Panc1 (cell line): Measurements from ENCODE around the gene AHCTF1. TPM values are rescaled to one million over a fixed set of nuclear protein-coding genes. Genes with fewer than 3 reads are reported as not detected.

Experiments
- ATAC-seq: fragments of 200-7000 bp; cut with Tn5 transposase; 2 replicates; pipeline ENCODE4 v1.9.1; 2020; ENCODE audit warnings: mild to moderate bottlenecking, moderate library complexity
- BruUV-seq: library from RNA; stranded (reverse); fragments of 400-500 nt; replicated peaks from 2 replicates; lab custom pipeline; 2021; lab: Mats Ljungman, UMichigan
- CTCF ChIA-PET: fragments of 300-600 bp; sonication (Branson Sonifier 250); formaldehyde crosslinking; loops from one replicate; lab custom pipeline; 2022; ENCODE audit warnings: antibody characterized with exemption; lab: Charles Lee
- POLR2A ChIA-PET: fragments of 300-600 bp; sonication (Branson Sonifier 250); formaldehyde crosslinking; loops from one replicate; lab custom pipeline; 2022; ENCODE audit warnings: antibody characterized with exemption; lab: Charles Lee
- DNase-seq: peaks from one replicate; pipeline ENCODE4 v3.0.0-alpha.2; 2010; ENCODE audit warnings: low read depth, low spot score
- H3K27ac ChIP-seq: 2 replicates; pipeline ENCODE4 v1.5.1; 2011; ENCODE audit warnings: mild to moderate bottlenecking, low read length, inconsistent platforms
- H3K27me3 ChIP-seq: fragments of 200-500 bp; sonication (Bioruptor generic); 2 replicates; pipeline ENCODE4 v1.6.0; 2014; ENCODE audit warnings: low read length, inconsistent platforms; ENCODE audit not compliant: control insufficient read depth, insufficient read depth
- H3K36me3 ChIP-seq: fragments of 200-500 bp; sonication (Bioruptor generic); 2 replicates; pipeline ENCODE4 v1.5.1; 2014; ENCODE audit warnings: inconsistent platforms, mild to moderate bottlenecking, low read length, moderate library complexity; ENCODE audit not compliant: control insufficient read depth, insufficient read depth
- H3K4me1 ChIP-seq: 2 replicates; pipeline ENCODE4 v1.5.1; 2011; ENCODE audit warnings: inconsistent platforms, mild to moderate bottlenecking, low read length, moderate library complexity; ENCODE audit not compliant: control insufficient read depth, insufficient read depth
- H3K4me3 ChIP-seq, 2 experiments: 2 replicates each; pipeline ENCODE4 v1.5.1; 2011 to 2012; ENCODE audit warnings: low read depth in 2 of 2, low read length in 2 of 2, mild to moderate bottlenecking in 2 of 2, inconsistent platforms in 1 of 2, moderate library complexity in 1 of 2
- H3K9me3 ChIP-seq: fragments of 200-500 bp; sonication (Bioruptor generic); 2 replicates; pipeline ENCODE4 v1.5.1; 2014; ENCODE audit warnings: low read depth, mild to moderate bottlenecking, inconsistent platforms, low read length, moderate library complexity; ENCODE audit not compliant: control insufficient read depth, insufficient read depth
- POLR2AphosphoS5 ChIP-seq: IDR thresholded peaks from 2 replicates; pipeline ENCODE4 v1.6.1; 2012; ENCODE audit warnings: mild to moderate bottlenecking, low read depth, low read length, moderate library complexity
- SIN3A ChIP-seq: IDR thresholded peaks from 2 replicates; pipeline ENCODE4 v1.6.1; 2012; ENCODE audit warnings: low read depth, mild to moderate bottlenecking, low read length, moderate library complexity, borderline replicate concordance; ENCODE audit not compliant: insufficient read depth
- TCF7L2 ChIP-seq: IDR thresholded peaks from 2 replicates; pipeline ENCODE4 v1.6.1; 2011; ENCODE audit warnings: mild to moderate bottlenecking, low read depth, low read length, inconsistent platforms
- in situ Hi-C: cut with HindIII; loops from 2 replicates; pipeline ENCODE4 v1.10.0; 2016; ENCODE audit warnings: low sequenced_read_pairs, low pct_unique_long_range_greater_than_20kb
- intact Hi-C: fragments of 100-400 bp; cut with micrococcal nuclease; formaldehyde crosslinking; loops from one replicate; pipeline ENCODE4 v1.10.0; 2022; ENCODE audit not compliant: unreplicated experiment
- total RNA-seq: library from RNA; stranded (reverse); gene quantifications from one replicate; pipeline ENCODE4 v1.2.1, GENCODE V29; 2021; ENCODE audit not compliant: unreplicated experiment
- TF ChIP-seq, protein P1 (sequence below): fragments of 450-650 bp; IDR thresholded peaks from 2 replicates; pipeline ENCODE4 v1.5.1; 2017; ENCODE audit warnings: mild to moderate bottlenecking
- TF ChIP-seq, protein P2 (sequence below), 2 experiments: IDR thresholded peaks; 2 replicates each; pipeline ENCODE4 v1.6.1; 2011 to 2012; ENCODE audit warnings: low read depth in 2 of 2, control low read depth in 1 of 2, low read length in 1 of 2, mild to moderate bottlenecking in 1 of 2, moderate library complexity in 1 of 2; ENCODE audit not compliant: insufficient read depth in 1 of 2

Gene AHCTF1
- total RNA-seq, 1 experiment from 2014 or later = 49.9 TPM

DNA sequence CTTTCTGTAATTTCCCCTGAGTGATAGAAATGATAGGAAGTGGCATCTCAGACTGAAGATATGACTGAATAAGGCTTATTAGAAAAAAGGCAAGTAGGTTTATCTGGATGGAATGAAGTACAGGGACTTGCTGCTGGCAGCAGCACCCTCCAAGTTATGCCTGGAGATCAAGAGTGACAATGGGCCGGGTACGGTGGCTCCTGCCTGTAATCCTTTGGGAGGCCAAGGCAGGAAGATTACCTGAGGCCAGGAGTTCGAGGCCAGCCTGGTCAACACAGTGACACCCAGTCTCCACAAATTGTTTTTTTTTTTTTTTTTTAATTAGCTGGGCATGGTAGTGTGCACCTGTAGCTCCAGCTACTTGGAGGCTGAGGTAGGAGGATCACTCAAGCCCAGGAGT lies 119.8 kb downstream of the AHCTF1 start:
- intact Hi-C loops (no loop called here), in situ Hi-C loops (no loop called here)
- no peaks in the 10 kb centered on the region for H3K9me3 ChIP-seq
- ChIA-PET CTCF (no interaction called here), POLR2A (no interaction called here)
- no peaks in the 10 kb centered on the region for H3K36me3 ChIP-seq
- ATAC-seq = no peak
- H3K4me1 ChIP-seq = no peaks in the 10 kb centered on the region
- H3K27ac ChIP-seq = no peak overlapping the region
- DNase-seq = no peak
- TF ChIP-seq, protein P1, sequence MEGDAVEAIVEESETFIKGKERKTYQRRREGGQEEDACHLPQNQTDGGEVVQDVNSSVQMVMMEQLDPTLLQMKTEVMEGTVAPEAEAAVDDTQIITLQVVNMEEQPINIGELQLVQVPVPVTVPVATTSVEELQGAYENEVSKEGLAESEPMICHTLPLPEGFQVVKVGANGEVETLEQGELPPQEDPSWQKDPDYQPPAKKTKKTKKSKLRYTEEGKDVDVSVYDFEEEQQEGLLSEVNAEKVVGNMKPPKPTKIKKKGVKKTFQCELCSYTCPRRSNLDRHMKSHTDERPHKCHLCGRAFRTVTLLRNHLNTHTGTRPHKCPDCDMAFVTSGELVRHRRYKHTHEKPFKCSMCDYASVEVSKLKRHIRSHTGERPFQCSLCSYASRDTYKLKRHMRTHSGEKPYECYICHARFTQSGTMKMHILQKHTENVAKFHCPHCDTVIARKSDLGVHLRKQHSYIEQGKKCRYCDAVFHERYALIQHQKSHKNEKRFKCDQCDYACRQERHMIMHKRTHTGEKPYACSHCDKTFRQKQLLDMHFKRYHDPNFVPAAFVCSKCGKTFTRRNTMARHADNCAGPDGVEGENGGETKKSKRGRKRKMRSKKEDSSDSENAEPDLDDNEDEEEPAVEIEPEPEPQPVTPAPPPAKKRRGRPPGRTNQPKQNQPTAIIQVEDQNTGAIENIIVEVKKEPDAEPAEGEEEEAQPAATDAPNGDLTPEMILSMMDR = no peak
- TF ChIP-seq TCF7L2 (no peak), POLR2AphosphoS5 (no peak), SIN3A (no peak)
- TF ChIP-seq, protein P2, sequence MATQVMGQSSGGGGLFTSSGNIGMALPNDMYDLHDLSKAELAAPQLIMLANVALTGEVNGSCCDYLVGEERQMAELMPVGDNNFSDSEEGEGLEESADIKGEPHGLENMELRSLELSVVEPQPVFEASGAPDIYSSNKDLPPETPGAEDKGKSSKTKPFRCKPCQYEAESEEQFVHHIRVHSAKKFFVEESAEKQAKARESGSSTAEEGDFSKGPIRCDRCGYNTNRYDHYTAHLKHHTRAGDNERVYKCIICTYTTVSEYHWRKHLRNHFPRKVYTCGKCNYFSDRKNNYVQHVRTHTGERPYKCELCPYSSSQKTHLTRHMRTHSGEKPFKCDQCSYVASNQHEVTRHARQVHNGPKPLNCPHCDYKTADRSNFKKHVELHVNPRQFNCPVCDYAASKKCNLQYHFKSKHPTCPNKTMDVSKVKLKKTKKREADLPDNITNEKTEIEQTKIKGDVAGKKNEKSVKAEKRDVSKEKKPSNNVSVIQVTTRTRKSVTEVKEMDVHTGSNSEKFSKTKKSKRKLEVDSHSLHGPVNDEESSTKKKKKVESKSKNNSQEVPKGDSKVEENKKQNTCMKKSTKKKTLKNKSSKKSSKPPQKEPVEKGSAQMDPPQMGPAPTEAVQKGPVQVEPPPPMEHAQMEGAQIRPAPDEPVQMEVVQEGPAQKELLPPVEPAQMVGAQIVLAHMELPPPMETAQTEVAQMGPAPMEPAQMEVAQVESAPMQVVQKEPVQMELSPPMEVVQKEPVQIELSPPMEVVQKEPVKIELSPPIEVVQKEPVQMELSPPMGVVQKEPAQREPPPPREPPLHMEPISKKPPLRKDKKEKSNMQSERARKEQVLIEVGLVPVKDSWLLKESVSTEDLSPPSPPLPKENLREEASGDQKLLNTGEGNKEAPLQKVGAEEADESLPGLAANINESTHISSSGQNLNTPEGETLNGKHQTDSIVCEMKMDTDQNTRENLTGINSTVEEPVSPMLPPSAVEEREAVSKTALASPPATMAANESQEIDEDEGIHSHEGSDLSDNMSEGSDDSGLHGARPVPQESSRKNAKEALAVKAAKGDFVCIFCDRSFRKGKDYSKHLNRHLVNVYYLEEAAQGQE (IDR thresholded peaks at IDR 0.05; ENCODE audit: insufficient read depth in 1 of 2, low read depth in 2 of 2, low read length in 1 of 2) = no peak
- H3K4me3 ChIP-seq = no peak overlapping the region
- no TSS peak for BruUV-seq
- no peaks in the 10 kb centered on the region for H3K27me3 ChIP-seq

DNA sequence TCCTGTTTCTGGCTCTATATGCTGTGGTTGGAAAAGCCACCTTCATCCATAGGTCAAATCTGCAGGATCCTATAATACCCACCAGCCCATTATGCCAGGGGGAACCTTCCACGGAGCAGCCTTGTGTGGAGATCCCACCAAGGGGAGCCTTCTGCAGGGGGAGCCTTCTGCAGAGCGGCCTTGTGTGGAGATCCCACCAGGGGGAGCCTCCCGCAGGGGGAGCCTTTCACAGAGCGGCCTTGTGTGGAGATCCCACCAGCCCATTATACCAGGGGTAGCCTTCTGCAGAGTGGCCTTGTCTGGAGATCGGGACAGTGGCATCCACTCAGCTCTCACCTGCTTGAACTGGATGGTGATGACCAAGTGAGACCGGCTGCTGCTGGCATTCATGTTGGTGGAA lies 122.3 kb downstream of the AHCTF1 start:
- DNase-seq (no peak), ATAC-seq (0 out of 2 replicates have a peak, but pooled peaks have one; percentile 24)
- intact Hi-C loops = no loop called here
- no peak overlapping the region for H3K27ac ChIP-seq
- in situ Hi-C loops = no loop called here
- CTCF ChIA-PET = no interaction called here
- H3K4me3 ChIP-seq = no peak overlapping the region
- TF ChIP-seq, protein P1 = no peak
- TF ChIP-seq TCF7L2 (no peak), POLR2AphosphoS5 (no peak), SIN3A (no peak)
- TF ChIP-seq, protein P2 (IDR thresholded peaks at IDR 0.05; ENCODE audit: insufficient read depth in 1 of 2, low read depth in 2 of 2, low read length in 1 of 2) = no peak
- POLR2A ChIA-PET = no interaction called here
- H3K4me1 ChIP-seq = no peaks in the 10 kb centered on the region
- H3K27me3 ChIP-seq = no peaks in the 10 kb centered on the region; the same call in 1 of the 2 replicates
- no peaks in the 10 kb centered on the region for H3K36me3 ChIP-seq
- H3K9me3 ChIP-seq = no peaks in the 10 kb centered on the region
- BruUV-seq = no TSS peak
